NCI-H82 treated with DMSO at 0.1 percent for 48 hours (cell line): ENCODE results near the gene TSACC.

Experiments
- DNase-seq: peaks from one replicate; lab custom pipeline; 2025; ENCODE audit not compliant: unreplicated experiment; lab: John Stamatoyannopoulos, UW

TSACC gene

GRCh38 chr1:156391701-156392100 lies 53.4 kb downstream of the TSACC start:
- no peak for DNase-seq

GRCh38 chr1:156392452-156392853 lies 54.1 kb downstream of the TSACC start:
- DNase-seq: peak; percentile 79

DNA sequence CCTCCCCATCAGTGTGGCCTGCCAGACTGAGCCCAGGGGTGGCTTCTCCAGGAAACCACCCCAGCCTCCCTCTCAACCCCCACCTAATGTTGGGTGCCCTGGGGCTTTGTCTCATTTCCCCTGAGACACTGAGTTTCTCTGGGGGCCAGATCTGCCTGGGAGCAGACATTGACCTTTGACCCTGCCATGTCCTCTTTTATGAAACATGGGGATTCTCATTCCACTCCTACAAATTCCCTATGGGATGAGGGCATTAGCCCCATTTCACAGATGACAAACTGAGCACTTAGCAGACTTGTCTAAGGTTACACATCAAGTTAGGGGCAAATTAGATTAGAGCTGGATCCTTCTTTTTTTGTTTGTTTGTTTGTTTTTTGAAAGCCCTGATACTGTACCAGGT lies 54.8 kb downstream of the TSACC start:
- DNase-seq: no peak

DNA sequence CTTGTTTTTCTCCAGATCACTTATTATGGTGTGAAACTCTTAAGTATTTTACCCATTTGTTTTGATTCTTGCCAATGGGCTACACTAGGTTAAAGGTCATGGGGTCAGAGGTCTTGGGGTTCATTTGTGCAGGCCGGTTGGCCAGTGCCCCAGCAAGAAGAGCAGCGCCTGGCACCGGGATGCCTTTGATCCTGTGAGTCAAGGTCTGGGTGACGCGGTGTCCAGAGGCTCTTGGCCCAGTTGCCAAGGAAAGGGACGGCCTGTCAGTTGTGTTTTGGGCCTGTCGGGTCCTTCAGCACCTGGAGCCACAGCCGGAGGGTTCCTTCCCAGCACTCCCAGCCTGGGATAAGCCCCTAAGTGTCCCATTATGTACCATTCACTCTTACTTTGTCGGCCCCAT lies 55.8 kb downstream of the TSACC start:
- no peak for DNase-seq

DNA sequence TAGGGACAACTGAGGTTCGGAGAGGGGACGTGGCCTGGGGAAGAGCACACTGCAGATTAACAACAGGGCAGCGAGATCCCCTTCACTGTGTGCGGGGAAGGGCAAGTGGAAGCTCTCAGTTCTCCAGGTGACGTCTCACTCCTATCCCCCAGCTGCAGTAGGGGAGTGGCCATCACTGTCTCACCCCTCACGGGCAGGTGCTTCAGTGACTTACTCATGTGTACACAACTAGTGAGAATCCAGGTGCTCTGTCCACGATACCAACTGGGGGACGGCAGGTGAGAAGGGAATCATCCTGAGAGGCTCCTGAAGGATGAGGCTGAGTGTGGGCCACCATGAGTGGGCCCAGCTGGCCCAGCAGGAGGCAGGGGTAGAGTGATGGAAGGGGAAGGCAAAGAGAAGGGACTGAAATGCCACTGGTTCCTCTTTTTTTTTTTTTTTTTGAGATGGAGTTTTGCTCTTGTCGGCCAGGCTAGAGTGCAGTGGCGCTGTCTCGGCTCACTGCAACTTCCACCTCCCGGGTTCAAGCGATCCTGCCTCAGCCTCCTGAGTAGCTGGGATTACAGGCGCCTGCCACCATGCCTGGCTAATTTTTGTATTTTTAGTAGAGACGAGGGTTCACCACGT lies 56.6 kb downstream of the TSACC start:
- DNase-seq: no peak
